HG02885 (cell line): ENCODE results near the gene NDUFA3.

Experiments used
- ATAC-seq: cut with Tn5 transposase; IDR thresholded peaks from one replicate; pipeline ENCODE4 v1.9.1; 2021; ENCODE audit warnings: mild to moderate bottlenecking; ENCODE audit not compliant: unreplicated experiment, poor library complexity

The NDUFA3 gene

DNA sequence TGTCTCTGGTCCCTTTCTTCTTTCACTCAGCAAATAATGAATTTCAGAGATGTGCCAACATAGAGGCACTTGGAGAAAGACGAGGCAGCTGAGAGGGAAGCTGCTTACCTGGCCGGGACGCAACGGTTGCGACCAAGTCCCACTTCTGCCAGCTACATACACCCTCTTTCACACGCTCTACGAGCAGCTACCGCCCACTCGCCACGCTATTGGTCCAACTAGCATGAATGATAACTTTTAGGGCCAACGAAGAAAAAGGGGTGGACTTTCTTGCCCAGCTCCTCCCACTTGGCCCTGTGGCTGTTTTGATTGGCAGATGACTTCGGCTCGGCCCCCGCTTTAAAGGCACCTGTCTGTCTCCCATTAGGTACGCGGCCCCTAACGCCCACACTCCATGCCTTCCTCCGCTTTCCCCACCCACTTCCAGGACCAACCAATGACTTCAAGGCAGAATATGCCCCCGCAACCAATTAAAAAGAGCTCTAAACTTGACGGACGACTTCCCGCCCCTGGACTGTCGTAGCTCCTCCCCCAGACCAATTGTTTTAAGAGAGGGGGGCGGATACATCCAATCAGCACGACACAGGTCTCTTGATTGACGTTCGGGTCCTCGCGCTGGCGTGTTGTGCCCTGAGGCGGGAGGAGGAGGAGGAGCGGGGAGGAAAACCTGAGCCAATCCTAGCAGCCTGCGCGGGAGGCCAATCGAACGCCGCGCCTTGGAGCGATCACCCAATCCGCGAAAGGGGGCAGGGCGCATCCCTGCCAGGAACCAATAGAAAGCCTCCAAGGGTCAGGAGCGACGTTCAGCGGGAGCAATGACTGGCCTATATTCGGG, 34.4 kb downstream of the NDUFA3 start:
- peak; percentile 81 for ATAC-seq

DNA sequence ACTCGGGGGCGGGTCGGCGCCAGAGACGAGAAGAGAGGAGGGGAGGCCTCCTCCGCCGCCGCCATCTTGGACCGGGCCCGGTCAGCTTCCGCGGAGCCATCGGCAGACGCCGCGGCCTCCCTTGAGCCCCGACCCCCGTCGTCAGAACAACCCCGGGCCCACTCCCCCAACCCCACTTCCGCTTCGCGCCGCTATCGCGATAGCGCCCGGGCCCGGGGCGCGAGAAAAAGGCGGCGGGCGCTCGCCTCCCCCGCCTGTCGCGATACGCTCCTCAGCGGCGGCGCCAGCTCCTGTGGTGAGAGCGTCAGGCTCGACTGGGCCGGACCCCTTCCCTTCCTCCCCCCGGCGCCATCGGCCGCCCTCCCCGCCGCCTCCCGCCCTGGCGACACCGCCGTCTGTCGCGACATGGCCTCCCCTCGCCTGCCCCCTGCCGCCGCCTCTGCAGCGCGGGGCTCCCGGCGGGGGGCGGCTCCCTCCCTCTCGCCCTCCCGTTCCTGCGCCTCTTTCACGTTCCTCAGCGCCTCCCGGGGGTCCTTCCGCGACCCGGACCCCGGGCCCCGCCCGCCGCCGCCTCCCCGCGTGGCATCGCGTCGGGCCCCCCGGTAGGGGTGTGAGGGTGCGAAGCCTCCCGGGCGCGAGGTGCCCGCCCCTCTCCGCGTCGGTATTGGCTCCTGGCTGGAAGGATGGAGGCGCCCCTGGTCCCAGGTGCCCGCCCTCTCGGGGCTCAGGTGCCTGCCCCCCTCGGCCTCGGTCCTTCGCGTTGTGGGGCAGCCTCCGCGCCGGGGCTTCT, 35.2 kb downstream of the NDUFA3 start, which contains the start of gene CNOT3:
Gene CNOT3, plus strand, starts transcription at position 64 of the 790 bp plus-strand sequence. CDS start 5,217 bp downstream, outside the sequence.
- ATAC-seq = no peak

DNA sequence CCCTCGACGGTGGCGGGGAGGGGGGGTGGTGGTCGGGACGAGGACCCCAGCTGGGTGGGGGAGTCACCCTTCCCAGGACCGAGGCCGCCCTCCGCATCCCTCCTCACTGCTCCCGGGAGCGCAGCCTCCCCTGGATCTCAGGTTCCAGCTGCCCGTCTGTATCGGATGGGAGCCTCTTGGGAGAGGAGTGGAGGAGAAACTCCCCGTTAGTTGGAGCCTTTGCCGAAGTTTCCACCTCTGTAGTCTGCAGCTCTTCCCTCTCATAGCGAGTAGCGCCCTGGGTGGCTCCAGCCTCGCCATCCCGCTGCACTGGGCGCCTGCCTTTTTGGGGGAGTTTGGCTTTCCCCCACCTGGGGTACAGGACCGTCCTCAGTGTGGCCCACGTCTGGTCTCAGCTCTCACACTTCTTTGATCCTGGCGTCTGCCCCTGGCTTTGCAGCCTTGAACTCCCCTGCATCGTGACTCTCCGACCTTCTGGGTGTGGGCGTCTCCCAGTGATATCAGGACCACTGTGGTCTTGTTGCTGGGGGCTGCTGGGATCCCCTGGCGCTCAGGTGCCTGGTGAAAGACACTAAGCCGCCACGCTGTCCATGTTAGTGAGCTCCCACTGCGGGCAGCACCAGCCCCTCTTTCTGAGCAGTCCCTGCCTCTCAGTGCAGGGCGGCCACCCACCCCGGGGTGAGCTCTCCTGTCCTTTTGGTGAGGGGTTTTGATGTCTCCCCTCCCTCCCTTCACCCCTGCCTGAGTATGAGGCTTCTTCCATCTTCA, 36.0 kb downstream of the NDUFA3 start:
- no peak for ATAC-seq

DNA sequence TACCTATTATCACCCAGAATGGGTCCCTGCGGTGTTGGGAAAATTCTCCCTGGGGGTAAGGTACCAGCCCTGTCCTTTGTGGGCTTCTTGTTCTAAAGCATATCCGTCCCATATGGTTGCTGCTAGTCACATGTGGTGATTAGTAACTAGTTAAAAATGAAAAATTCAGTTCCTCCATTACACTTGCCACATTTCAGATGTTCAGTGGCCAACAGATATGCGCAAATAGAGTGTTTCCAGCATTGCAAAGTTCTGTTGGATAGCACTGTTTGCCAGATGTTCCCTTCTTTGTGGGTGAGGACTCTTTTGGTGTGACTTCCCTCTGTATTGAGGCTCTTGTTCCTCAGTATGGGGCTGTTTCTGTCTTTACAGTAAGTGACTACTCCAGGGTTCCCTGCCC, 38.7 kb downstream of the NDUFA3 start:
- ATAC-seq = no peak

DNA sequence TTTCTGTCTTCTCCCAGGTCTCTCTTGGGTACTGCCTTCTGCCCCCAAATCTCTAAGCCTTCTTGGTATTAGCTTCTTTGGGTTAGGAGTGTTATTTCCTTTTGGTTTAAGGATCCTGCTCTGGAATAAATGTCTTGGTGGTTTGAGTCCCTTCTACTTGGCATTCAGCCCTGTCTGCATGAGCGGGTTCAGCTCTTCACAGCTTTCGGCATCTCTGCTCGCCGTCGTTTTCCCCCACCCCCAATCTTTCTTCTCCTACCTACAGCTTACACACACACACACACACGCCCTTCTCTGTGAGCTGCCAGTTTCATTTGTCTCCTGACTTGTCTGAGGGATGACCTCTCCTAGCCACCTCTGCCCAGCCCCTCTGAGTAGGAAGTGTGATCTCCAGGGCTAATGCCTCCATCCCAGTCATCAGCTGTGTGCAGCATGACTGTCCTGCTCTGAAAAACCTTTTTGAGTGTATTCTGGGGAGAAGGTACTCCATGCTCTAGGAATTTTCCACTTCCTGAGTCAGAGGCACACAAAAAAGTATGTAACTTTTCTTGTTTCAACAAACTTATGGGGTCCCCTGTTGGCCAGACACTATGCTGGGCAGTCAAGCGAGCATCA, 39.6 kb downstream of the NDUFA3 start:
- ATAC-seq = no peak

DNA sequence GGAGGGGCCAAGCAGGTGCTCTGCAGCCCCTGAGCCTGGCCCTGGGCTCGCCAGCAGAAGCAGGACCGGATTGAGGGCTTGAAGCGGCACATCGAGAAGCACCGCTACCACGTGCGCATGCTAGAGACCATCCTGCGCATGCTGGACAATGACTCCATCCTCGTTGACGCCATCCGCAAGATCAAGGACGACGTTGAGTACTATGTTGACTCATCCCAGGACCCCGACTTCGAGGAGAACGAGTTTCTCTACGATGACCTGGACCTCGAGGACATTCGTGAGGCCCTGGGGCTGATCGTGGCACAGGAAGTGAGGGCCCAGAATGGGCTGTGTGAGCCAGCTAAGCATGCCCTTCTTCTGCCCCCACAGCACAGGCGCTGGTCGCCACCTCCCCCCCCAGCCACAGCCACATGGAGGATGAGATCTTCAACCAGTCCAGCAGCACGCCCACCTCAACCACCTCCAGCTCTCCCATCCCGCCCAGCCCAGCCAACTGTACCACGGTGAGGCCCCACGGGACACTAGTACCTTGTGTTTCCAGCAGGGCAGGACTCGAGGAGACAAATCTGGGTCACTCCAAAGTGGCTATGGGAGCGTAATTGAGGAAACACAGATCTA, 43.0 kb downstream of the NDUFA3 start:
- no peak for ATAC-seq

DNA sequence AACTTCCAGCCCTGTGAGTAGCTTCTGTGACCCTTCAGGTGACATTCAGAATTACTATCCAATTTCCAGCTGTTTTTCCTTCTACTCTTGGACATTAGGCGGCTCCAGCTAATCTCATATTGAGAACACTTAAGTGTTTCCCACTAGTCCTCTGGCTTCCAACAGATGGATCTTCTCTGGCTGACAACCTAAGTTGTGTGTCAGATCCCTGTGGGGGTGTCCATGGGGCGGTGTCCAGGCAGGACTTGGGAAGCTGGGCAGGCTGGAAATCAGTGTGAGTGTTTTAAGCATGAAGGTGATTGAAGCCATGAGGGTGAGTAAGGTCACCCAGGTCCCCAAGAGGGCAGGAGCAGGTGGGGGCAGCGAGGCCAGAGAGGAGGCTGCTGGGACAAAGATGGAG, 45.0 kb downstream of the NDUFA3 start:
- no peak for ATAC-seq

DNA sequence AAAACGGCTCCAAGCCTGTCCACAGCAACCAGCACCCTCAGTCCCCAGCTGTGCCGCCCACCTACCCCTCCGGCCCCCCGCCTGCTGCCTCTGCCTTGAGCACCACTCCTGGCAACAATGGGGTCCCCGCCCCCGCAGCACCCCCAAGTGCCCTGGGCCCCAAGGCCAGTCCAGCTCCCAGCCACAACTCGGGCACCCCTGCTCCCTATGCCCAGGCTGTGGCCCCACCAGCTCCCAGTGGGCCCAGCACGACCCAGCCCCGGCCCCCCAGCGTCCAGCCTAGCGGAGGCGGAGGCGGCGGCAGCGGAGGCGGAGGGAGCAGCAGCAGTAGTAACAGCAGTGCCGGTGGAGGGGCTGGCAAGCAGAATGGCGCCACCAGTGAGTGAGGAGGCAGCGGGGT, 45.5 kb downstream of the NDUFA3 start:
- ATAC-seq = no peak

DNA sequence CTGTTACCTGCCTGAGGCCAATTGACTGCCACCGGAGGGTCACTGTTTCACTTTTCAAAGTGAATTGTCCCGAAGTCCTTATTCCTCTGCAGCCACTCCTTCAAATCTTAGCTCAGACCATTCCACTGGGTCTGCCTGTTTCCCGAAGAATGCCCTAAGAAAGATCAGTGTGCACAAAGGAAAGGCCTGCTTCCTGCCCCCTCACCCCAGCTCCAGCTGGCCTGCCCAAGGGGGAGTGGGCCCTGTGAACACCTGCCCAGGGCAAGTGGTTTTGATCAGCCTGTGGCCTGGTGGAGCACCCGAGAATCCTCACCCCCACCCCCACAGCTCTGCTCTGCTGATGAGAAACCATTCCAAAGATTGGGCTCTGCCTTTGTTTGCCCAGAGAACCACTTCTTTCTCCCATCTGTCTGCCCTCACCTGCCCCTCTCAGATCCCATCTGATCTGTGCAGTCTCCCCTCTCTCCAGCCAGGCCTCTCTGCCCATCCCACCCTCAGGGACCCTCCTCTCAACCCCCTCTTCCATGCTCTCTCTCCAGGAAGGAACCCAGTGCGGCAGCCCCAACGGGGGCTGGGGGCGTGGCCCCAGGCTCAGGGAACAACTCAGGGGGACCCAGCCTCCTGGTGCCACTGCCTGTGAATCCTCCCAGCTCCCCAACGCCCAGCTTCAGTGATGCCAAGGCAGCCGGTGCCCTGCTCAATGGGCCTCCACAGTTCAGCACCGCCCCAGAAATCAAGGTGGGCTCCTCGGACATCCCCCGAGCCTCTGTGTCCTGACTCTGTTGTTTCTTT, 46.6 kb downstream of the NDUFA3 start:
- ATAC-seq = no peak

DNA sequence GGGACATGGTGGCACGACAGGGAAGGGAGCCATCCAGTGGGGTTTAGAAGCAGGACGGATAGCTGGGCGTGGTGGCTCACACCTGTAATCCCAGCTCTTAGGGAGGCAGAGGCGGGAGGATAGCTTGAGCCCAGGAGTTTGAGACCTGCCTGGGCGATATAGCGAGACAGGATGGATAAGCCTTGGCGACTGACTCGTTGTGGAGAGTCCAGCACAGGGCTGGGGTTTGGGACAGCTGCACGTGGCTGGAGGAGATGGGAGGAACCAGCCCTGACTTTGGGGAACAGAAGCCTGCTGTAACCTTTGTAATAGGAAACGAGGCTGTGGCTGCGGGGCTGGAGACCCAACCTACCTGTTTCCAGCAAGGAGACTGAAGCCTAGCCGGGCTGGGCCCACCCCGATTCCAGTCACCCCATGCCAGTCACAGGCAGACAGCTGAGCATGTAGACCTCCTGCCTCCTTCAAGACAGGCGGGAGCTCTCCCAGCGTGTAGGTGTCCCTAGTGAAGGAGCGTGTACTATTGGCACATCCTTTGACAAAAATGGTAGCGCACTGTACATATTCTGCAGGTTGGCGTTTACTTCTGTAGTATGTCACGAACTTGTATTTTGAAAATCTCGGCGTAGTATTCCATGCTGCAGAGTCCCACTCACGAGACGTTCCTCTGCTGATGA, 48.8 kb downstream of the NDUFA3 start:
- ATAC-seq = no peak

DNA sequence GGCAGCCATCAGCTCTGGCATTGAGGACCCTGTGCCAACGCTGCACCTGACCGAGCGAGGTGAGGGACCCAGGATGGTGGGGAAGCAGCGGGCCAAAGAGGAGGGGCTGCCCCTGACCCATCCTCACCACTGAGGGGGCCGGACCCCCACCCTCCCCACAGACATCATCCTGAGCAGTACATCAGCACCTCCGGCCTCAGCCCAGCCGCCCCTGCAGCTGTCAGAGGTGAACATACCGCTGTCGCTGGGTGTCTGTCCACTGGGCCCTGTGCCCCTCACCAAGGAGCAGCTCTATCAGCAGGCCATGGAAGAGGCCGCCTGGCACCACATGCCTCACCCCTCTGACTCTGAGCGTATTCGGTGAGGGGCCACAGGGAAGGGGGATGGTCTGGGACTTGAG, 49.6 kb downstream of the NDUFA3 start:
- no peak for ATAC-seq

DNA sequence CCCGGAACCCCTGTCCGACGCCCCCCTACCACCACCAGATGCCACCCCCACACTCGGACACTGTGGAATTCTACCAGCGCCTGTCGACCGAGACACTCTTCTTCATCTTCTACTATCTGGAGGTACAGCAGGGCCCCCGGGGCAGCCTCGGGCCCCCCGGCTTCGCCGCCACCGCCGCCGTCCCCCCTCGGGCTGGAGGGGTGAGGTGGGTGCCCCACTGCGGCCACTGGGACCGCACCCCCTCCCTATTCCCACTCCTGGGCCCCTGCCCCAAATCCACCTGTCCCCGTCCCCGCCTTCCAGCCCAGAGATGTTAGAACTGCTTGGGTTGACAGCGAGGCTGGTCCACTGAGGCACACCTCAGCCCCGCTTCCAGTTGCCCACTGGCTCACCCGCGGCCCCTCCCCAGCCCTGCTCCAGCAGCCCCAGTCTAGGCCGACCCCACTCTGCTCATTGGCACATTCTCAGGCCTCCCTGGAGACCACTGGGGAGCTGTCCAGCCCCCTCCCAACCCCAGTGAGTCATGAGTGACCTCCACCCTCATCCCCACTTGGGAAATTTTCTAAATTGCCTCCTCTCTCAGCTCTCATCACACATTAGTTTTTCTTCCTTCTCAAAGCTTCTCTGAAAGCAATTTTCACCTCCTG, 50.3 kb downstream of the NDUFA3 start:
- ATAC-seq = no peak

DNA sequence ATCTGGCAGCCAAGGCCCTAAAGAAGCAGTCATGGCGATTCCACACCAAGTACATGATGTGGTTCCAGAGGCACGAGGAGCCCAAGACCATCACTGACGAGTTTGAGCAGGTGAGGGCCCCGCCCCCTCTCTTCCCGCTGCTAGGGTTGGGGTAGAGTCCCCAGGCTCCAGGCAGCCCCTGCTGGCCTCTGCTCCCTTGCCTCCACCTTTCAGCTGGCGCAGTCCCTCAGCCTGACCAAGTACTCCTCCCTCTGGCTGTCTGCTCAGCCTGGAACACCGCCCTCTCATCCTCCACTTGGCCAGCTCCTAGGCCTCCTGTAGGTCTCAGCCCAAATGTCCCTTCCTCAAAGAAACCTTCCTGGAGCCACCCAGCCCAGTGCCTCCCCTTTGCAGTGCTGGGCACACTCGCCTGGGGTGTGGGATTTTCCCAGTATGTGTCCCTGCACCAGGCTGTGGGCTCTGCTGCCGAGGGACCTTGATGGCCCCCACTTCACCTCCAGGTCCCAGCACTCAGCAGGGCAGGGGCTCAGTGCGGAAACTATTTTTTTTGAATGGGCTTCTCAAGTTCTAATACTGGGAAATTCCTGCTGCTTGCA, 51.2 kb downstream of the NDUFA3 start:
- no peak for ATAC-seq

DNA sequence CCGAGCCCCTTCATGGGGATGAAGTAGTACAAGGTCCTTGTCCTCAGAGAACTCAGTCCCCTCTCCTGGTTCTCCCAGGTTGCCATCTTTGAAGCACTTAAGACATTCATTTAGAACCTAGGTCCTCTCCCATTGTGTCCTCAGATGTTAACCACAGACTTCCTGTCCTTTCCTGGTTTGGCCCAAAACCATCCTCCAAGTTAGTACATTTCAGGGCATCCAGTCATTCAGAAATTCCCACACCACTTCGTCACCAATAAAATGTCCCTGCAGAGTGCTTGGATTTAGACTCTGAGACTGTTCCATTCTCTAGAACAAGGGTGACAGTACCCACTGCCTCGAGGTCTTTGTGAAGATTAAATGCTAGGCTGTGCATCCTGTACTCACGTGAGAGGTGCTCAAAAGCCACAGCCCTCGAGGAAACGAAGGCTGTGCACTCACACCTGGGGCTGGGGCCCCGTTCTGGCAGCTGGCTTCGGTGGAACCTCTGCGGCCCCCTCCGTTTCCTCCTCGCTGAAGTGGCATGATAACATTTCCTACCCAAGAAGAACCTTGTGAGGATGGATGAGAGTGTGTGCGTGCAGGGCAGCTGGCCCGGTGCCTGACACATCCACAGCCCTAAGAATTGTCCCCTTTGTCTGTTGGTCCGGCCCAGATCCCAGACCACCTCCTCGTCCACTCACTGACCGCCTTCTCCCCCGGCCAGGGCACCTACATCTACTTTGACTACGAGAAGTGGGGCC, 52.1 kb downstream of the NDUFA3 start:
- no peak for ATAC-seq

DNA sequence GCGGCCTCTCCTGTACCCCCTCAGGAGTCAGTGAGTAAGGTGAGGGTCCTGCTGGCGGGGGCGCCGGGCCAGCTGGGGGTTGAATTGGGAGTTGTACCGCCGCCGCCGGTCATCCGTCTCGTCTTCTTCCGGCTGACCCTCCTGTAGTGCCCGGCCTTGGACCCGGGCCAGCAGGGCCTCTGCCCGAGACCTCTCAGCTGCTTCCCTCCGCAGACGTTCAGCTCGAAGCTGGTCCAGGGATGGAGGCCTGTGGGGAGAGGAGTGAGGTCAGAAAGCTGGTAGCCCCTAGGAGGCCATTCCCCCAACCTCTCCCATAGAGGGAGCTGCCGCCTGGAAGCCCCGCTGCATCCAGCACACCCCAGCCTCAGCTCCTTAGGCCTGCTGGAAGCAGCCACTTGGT, 53.0 kb downstream of the NDUFA3 start:
- no peak for ATAC-seq

DNA sequence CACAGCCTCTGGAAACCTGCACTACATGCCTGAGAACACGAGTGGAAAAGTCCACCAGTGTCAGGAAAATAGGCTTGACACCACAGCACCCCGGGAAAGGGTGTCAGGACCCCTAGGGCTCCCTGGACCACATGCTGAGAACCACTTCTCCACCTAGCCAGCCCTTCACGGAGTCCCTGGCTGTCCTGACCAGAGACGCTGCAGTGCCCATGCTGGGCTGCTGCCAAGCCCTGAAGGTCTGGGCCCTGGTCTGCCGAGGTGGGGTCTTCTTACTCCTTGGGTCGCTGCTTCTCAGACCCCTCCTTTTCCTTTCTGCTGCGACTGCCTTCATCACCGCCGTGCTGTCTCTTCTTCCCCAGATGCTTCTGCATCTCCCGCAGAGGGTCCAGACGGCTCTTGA, 53.8 kb downstream of the NDUFA3 start:
- no peak for ATAC-seq

DNA sequence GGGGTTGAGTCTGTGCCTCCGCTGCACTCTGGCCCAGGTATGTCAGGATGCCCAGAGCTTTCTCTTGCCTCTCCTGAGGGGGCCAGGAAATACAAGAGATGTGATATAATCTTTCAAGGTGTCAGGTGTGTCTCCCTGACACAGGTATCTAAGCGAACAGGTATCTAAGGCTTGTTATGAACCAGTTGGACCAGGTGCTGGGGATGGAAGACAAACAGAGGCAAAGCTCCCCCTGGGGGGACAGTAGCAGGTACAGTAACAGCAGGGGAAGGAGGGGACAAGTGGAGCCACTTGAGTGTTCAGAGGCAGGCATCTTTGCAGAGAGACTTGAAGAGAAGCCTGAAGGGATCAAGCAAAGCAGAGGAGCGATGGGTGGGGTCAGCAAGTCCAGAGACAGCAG, 54.3 kb downstream of the NDUFA3 start:
- ATAC-seq = no peak
